ENCODE data around the gene PLEKHM3.
"Not testable (repeated sequence)": the region's sequence is repeated elsewhere in the genome, so short reads cannot be mapped to it uniquely, and the experiment has no call there.

Gene PLEKHM3

GRCh38 chr2:207987025-207987716 lies 38.2 kb downstream of the PLEKHM3 start:
- no peak for DNase-seq

DNA sequence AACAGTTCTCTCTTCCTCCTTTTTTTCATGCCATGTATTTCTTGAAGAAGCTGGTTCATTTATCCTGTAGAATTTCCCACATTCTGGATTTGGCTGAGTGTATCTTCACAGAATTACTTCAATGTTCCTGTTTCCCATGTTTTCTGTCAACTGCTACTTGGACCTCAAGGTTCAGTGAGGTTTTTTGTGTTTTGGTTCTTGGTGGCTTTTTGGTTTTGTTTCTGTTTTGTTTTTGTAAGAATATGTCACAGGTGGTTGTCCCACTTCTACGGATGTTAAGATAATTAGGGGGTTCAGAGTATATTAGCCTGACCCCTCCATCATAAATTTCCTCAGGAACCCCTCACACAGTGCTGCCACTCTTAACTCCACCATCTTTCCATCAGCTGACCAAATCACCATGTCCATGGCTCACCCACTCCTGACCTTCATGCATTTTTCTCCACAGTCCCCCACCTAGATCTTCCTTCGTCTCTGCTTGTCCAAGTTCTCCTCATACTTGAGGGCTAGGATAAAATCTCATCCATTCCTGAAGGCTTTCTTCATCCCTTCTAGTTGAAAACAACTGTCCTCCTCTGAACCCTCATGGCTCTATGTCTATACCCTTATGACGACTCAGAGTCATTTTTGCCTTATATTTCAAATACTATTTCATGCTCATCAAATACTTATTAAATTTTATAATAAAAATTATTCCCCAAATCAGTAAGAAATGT lies 40.4 kb downstream of the PLEKHM3 start:
- no peak for DNase-seq

GRCh38 chr2:207983641-207984042 lies 41.7 kb downstream of the PLEKHM3 start:
- no peak for DNase-seq

DNA sequence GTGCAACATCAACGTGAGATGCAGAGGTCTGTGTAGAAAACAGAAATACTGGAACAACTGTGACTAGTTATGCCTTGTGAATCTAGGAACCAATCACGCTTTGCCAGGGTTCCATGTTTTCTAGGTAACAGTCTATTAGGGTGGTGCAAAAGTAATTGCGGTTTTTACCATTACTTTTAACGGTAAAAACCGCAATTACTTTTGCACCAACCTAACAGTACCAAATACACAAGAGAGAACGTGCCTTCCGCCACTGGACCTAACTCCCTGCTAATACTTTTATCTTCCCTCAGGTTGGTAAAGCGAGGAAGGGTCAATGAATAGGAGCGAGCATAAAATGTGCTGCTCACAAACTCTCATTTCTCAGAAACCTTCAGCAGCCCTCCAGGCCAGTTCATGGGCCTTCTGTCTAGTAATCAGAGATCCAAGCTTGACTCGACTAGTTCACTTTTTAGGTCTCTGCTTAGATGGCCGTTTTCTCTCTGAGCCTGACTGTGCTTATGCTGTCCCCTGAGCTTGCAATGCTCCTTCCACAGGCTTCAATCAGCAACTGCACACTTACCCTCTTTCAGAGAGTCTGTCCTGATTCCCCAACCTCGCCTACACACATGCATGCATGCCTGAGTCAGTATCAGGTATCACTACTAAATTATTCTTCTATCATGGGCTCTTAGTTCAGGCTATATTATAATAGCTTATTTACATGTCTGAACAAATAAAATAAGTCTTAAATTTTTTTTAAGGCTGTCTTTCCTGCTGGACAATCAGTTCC lies 47.0 kb downstream of the PLEKHM3 start:
- no peak for DNase-seq

DNA sequence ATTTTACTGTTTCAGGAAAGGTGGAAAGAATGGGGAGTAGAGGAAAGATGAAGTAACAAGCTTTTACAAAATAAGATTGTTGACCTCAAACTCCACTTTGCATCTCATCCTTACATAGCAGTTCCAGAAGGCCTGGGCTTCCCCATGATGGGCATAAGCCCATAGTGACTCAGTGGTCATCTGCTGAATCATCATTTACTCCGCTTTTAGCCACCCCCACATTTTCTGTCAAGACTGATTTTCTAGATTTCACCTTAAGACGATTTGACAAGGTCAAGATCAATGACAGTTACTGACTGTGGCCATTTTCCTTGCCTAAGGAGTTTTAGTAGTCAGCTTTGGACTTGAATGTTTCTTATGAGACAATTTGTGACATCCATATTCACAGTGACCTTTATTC lies 49.4 kb downstream of the PLEKHM3 start:
- no peak for DNase-seq

- DNase-seq, result no peak
Observed at GRCh38 chr2:207974216-207974605, 51.1 kb downstream of the PLEKHM3 start.

DNA sequence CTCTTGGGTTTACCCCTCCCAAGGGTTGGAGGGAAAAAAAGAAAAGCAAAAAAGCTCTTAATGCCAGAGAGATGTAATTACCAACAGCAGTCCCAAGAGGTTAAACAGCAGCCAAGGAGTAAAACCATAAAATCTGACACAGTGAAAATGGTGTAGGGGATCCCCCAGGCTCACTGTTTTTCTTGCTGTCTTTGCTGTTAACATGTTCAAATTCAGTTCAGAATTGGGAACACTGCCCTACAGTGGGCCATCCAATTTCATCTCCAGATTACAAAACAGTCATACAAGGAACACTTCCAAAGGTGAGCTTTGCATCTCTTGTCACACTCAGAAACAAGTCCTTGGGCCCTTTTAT lies 54.5 kb downstream of the PLEKHM3 start:
- DNase-seq, result no peak

- DNase-seq, result no peak
Observed at GRCh38 chr2:207970147-207970825, 55.0 kb downstream of the PLEKHM3 start.

DNA sequence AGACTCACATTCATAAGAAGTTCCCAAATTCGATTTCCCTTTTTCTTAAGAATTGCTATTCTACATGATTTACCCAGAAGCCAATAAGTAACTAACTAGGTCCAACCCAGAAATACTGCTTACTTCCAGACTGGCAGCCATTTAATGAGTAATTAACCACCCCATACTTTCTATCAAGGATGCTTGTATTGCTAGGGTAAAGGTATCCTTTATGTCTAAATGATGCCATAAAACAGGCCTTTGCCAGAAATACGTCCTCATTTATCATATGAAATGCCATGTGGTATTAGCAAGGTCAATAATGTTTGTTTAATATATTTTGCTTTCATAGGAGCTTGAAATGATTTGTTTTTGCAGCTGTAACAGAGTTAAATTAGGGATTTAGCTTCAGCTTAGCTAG lies 56.1 kb downstream of the PLEKHM3 start:
- DNase-seq, result no peak

DNA sequence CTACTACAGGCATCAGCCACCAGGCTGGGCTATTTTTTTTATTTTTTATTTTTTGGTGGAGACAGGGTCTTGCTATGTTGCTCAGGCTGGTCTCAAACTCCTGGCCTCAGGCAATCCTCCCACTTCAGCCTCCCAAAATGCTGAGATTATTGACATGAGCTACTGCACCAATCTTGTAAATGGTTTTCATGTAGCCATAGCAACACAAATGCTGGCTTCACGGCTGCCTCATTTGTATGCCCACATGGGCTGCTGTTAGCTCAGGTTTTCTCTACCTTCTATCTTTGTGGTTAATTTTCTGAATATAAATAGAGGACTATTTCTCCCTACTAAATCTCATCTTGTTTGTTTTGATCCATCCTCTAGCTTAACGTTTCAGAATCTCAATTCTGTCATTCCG lies 58.2 kb downstream of the PLEKHM3 start:
- no peak for DNase-seq

DNA sequence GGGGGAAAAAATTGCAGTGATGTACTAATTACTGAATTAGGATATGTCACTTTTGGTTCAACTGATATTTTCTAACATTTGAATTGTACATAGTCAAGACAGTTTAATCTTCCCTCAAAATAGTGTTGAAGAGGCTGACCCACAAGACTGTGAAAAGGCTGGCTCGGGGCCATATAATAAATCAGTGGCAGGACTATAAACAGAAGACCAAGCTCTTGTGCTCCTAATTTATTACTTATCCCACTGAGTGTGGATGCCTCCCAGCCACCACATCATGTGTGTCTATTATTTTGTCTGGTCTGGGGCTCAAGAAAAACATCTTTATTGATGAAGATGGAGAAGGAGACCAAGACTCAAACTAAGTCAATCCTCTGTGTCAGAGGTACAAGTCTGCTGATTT lies 64.4 kb downstream of the PLEKHM3 start:
- DNase-seq, result no peak

- DNase-seq, result no peak
Observed at GRCh38 chr2:207960090-207960489, 65.2 kb downstream of the PLEKHM3 start.

GRCh38 chr2:207956771-207957170 lies 68.6 kb downstream of the PLEKHM3 start:
- no peak for DNase-seq

GRCh38 chr2:207955456-207955855 lies 69.9 kb downstream of the PLEKHM3 start:
- DNase-seq, result no peak

DNA sequence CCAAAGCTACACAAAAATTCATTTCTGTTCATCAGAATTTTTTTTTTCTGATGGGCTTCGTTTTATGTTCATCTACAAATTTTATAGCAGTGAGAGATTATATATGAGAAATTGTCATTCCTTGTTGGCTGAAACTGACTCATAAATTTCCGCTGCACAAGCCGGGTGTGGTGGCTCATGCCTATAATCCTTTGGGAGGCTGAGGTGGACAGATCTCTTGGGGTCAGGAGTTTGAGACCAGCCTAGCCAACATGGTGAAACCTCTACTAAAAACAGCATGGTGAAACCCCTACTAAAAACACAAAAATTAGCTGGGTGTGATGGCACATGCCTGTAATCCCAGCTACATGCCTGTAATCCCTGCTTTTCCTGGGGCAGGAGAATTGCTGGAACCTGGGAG lies 72.0 kb downstream of the PLEKHM3 start:
- DNase-seq, result no peak

GRCh38 chr2:207952564-207953345 lies 72.6 kb downstream of the PLEKHM3 start:
- no peak for DNase-seq

DNA sequence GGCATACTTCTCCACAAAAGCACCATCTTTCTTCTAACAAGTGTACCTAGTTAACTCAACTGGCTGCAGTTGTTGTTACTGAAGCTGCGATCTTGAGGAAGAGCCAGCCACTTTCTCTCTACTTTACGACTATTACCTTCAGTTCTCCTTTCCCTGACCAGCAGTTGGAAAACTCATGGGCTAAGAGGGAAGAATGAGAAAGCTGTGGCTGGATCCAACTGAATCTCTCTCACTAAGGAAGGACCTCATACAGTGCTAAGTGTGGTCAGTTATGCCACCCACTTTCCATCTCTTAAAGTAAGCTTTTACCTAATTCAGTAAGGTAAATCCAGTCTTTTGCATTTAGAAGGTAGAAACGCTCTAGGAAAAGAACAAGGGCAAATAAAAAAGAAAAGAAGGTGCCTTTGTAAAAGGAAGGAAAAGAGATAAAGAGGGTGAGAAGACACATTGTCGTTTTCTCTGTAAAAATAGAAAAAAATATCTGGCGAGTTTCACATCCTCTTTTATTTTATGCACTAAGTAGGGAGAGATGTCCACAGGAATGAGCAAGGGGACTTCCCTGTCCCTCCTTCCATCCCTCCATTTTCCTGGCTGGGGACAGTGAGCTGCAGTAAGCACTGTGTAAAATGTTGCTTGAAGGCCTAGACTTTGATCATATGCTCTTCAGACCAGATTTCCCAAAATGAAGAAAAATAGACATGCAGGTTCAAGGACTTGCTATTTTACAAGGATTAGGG lies 73.4 kb downstream of the PLEKHM3 start:
- no peak for DNase-seq

GRCh38 chr2:207950761-207951114 lies 74.6 kb downstream of the PLEKHM3 start:
- DNase-seq, result no peak

DNA sequence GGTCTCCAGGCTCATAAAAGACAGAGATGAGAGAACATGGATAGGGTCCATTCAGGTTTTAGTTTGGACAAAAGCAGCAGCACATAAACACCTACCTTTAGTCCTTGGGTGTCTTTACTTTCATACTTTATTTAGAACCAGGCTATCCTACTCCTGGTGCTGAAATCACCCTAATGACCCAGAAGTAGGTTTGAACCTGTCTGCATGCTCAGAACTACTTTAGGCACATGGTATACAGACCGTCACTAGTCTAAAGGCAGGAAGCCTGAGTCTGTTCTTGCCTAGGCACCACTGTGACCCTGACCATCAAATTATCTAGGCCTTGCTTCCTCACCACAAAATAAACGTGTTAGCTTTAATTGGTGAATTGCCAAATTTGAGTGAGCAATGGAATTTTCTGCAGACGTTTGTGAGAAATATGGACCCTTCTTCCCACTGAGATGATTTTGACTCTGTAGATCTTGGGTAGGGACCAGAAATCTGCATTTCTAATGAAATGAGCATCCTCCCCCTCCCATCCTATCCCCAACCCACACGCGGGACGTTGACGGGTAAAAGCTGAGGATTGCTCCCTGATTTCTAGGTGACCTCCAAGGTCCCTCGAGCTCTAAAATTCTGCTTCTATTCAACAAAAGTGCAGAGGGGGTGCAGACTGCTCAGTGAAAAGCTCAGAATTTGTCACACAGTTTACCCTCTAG lies 75.1 kb downstream of the PLEKHM3 start:
- DNase-seq, result no peak

GRCh38 chr2:207949245-207949644 lies 76.1 kb downstream of the PLEKHM3 start:
- not testable (repeated sequence) for DNase-seq

DNA sequence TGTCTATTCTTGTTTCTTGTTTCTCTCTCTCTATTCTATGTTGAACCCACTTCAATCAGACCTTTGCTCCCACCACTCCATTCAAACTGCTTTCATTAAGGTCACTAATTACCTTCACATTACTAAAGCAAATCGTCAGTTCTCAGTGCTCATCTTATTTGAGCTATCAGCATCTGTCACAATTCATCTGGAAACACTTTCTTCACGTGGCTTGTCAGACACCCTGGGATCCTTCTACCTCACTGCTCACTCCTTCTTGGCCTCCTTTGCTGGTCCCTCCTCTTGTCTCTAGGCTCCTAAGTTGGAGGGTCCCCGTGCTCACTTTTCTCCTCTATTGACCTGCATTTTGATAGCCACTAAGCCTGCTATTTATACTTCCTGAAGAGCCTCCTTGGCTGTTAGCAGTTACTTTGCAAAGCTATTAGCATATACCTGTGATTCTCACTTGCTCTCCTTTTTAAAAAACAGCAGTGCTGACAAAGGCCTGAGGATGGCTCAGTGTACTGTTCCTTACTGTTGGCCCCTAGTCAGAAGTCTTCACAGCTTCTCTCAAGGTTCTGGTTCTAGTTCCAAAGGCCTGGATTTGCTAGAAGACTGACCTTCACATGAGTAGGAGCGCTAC lies 80.2 kb downstream of the PLEKHM3 start:
- no peak for DNase-seq

Data from NK-92 treated with Interleukin-12 subunit alpha and Interleukin-12 subunit beta, amount 100 ng/mL, for 24 hours (cell line).